GM12891 (cell line): ENCODE measurements around the gene ADAD2.

ENCODE experiments used
- POLR2A ChIP-seq: IDR thresholded peaks from 2 replicates; pipeline ENCODE4 v1.6.1; 2011; ENCODE audit warnings: low read depth, low read length, control low read depth
- POLR2AphosphoS5 ChIP-seq: IDR thresholded peaks from 2 replicates; pipeline ENCODE4 v1.6.1; 2011; ENCODE audit warnings: low read depth, low read length, control low read depth

- TF ChIP-seq POLR2AphosphoS5 (no peak), POLR2A (no peak)
These were observed 4.5 kb downstream of the ADAD2 start for GRCh38 chr16:84195201-84196093.
